Mesothelial cell of epicardium (in vitro differentiated cells): ENCODE measurements around the gene MTARC1. TPM values are rescaled to one million over a fixed set of nuclear protein-coding genes. Genes with fewer than 3 reads are reported as not detected.

Source experiments
- DNase-seq, 2 experiments: peaks; one replicate each; pipeline ENCODE4 v3.0.0; 2021; ENCODE audit warnings: low spot score in 2 of 2; ENCODE audit not compliant: unreplicated experiment in 2 of 2
- H3K27ac Mint-ChIP-seq: 2 replicates; pipeline ENCODE4 v1.8.0; 2021; ENCODE audit warnings: mixed read lengths
- H3K27me3 Mint-ChIP-seq: 2 replicates; pipeline ENCODE4 v1.8.0; 2021; ENCODE audit warnings: low read depth, mixed read lengths
- H3K36me3 Mint-ChIP-seq: 2 replicates; pipeline ENCODE4 v1.8.0; 2021; ENCODE audit warnings: mixed read lengths
- H3K4me1 Mint-ChIP-seq: 2 replicates; pipeline ENCODE4 v1.8.0; 2021; ENCODE audit warnings: mixed read lengths
- H3K4me3 Mint-ChIP-seq: 2 replicates; pipeline ENCODE4 v1.8.0; 2021; ENCODE audit warnings: mild to moderate bottlenecking, moderate library complexity, mixed read lengths
- H3K9me3 Mint-ChIP-seq: 2 replicates; pipeline ENCODE4 v1.8.0; 2021; ENCODE audit warnings: mixed read lengths
- total RNA-seq: library from RNA; stranded (reverse); gene quantifications from 3 replicates; pipeline ENCODE4 v1.2.1, GENCODE V29; 2021
- TF ChIP-seq, protein P1 (sequence below): fragments of 200-600 bp; sonication (generic); IDR thresholded peaks from one replicate; pipeline ENCODE4 v1.5.0; 2021; ENCODE audit warnings: antibody characterized with exemption; ENCODE audit not compliant: unreplicated experiment

The MTARC1 gene
- total RNA-seq, 1 donor from 2014 or later = 11.9 TPM

- Mint-ChIP-seq H3K4me1 (peaks cover 22% of the 10 kb centered on the region), H3K4me3 (no peak overlapping the region), H3K27me3 (no peaks in the 10 kb centered on the region), H3K27ac (no peak overlapping the region), H3K36me3 (peaks cover 10% of the 10 kb centered on the region), H3K9me3 (peaks cover 7% of the 10 kb centered on the region)
- TF ChIP-seq, protein P1, sequence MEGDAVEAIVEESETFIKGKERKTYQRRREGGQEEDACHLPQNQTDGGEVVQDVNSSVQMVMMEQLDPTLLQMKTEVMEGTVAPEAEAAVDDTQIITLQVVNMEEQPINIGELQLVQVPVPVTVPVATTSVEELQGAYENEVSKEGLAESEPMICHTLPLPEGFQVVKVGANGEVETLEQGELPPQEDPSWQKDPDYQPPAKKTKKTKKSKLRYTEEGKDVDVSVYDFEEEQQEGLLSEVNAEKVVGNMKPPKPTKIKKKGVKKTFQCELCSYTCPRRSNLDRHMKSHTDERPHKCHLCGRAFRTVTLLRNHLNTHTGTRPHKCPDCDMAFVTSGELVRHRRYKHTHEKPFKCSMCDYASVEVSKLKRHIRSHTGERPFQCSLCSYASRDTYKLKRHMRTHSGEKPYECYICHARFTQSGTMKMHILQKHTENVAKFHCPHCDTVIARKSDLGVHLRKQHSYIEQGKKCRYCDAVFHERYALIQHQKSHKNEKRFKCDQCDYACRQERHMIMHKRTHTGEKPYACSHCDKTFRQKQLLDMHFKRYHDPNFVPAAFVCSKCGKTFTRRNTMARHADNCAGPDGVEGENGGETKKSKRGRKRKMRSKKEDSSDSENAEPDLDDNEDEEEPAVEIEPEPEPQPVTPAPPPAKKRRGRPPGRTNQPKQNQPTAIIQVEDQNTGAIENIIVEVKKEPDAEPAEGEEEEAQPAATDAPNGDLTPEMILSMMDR = no peak
- no peak for DNase-seq
Observed at GRCh38 chr1:220817907-220818306, 31.2 kb downstream of the MTARC1 start.

GRCh38 chr1:220818421-220819173 is 31.9 kb downstream of the MTARC1 start:
- H3K4me3 Mint-ChIP-seq = no peak overlapping the region
- peaks cover 7% of the 10 kb centered on the region for H3K9me3 Mint-ChIP-seq
- TF ChIP-seq, protein P1 = no peak
- no peak for DNase-seq
- H3K36me3 Mint-ChIP-seq = peaks cover 3% of the 10 kb centered on the region
- no peaks in the 10 kb centered on the region for H3K27me3 Mint-ChIP-seq
- peak overlapping the region; percentile 58 for H3K27ac Mint-ChIP-seq
- H3K4me1 Mint-ChIP-seq = peaks cover 24% of the 10 kb centered on the region

DNA sequence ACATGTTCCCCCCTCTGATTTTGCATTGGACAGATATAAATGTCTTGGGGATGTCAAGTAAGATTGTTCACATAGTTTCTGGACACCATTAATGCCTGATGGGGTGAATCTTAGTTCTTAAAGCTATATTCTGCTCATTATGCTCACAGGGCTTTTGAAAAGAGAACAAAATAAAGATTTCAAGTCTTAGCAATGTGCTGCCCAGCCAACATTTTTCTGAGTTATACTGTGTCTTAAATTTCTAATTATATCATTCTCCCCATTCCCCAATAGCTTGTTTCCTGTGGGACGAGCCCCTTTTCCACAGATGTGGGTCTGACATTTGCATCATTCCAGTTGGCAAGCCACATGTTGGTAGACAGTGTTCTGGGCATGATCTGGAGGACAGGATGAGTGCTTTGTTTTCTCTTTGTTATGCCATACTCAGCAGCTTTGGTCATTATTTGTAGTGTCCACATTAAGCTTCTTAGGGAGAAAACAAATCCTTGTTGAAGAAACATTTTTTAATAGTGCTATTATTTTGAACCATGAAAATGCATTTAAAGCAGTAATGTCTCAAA is 32.8 kb downstream of the MTARC1 start:
- no peaks in the 10 kb centered on the region for H3K27me3 Mint-ChIP-seq
- H3K4me1 Mint-ChIP-seq = peaks cover 28% of the 10 kb centered on the region
- peaks cover 1% of the 10 kb centered on the region for H3K36me3 Mint-ChIP-seq
- peaks cover 7% of the 10 kb centered on the region for H3K9me3 Mint-ChIP-seq
- H3K27ac Mint-ChIP-seq = peak overlapping the region; percentile 14
- no peak for DNase-seq
- no peak overlapping the region for H3K4me3 Mint-ChIP-seq
- TF ChIP-seq, protein P1 = no peak

GRCh38 chr1:220824031-220824989 is 37.6 kb downstream of the MTARC1 start:
- no peak for DNase-seq
- Mint-ChIP-seq H3K4me1 (peaks cover 25% of the 10 kb centered on the region), H3K36me3 (peaks cover 1% of the 10 kb centered on the region), H3K9me3 (peaks cover 3% of the 10 kb centered on the region), H3K27me3 (no peaks in the 10 kb centered on the region), H3K27ac (no peak overlapping the region), H3K4me3 (no peak overlapping the region)
- TF ChIP-seq, protein P1 = no peak

- Mint-ChIP-seq H3K36me3 (no peaks in the 10 kb centered on the region), H3K27ac (no peak overlapping the region), H3K4me3 (no peak overlapping the region), H3K9me3 (peaks cover 2% of the 10 kb centered on the region), H3K4me1 (peaks cover 19% of the 10 kb centered on the region), H3K27me3 (no peaks in the 10 kb centered on the region)
- TF ChIP-seq, protein P1 = no peak
- DNase-seq = no peak
Observed at GRCh38 chr1:220825819-220826551, 39.3 kb downstream of the MTARC1 start.
